Testis (tissue), 2 donors: ENCODE measurements around the gene TM7SF3.
"Not testable (repeated sequence)": the region's sequence is repeated elsewhere in the genome, so short reads cannot be mapped to it uniquely, and the experiment has no call there.

Experiments used
- POLR2A ChIP-seq: fragments of 450-650 bp; IDR thresholded peaks from one replicate; pipeline ENCODE4 v1.6.1; 2017; ENCODE audit warnings: antibody characterized with exemption, mild to moderate bottlenecking, moderate library complexity
- TF ChIP-seq, protein P1 (sequence below), 3 experiments: fragments of 450-650 bp in 2 of 3; fragments of 200-600 bp in 1 of 3; sonication (generic) in 1 of 3; IDR thresholded peaks; one replicate each; pipeline ENCODE4 v1.5.1; 2016 to 2019; ENCODE audit warnings: antibody characterized with exemption in 3 of 3, mild to moderate bottlenecking in 2 of 3, moderate library complexity in 1 of 3

- TF ChIP-seq, protein P1, sequence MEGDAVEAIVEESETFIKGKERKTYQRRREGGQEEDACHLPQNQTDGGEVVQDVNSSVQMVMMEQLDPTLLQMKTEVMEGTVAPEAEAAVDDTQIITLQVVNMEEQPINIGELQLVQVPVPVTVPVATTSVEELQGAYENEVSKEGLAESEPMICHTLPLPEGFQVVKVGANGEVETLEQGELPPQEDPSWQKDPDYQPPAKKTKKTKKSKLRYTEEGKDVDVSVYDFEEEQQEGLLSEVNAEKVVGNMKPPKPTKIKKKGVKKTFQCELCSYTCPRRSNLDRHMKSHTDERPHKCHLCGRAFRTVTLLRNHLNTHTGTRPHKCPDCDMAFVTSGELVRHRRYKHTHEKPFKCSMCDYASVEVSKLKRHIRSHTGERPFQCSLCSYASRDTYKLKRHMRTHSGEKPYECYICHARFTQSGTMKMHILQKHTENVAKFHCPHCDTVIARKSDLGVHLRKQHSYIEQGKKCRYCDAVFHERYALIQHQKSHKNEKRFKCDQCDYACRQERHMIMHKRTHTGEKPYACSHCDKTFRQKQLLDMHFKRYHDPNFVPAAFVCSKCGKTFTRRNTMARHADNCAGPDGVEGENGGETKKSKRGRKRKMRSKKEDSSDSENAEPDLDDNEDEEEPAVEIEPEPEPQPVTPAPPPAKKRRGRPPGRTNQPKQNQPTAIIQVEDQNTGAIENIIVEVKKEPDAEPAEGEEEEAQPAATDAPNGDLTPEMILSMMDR (IDR thresholded peaks at IDR 0.05), result not testable (repeated sequence)
- not testable (repeated sequence) for TF ChIP-seq POLR2A
These were observed 3.1 kb upstream of the TM7SF3 start for GRCh38 chr12:27017163-27017823.
